ENCODE measurements around the gene SULT2B1.

The SULT2B1 gene

DNA sequence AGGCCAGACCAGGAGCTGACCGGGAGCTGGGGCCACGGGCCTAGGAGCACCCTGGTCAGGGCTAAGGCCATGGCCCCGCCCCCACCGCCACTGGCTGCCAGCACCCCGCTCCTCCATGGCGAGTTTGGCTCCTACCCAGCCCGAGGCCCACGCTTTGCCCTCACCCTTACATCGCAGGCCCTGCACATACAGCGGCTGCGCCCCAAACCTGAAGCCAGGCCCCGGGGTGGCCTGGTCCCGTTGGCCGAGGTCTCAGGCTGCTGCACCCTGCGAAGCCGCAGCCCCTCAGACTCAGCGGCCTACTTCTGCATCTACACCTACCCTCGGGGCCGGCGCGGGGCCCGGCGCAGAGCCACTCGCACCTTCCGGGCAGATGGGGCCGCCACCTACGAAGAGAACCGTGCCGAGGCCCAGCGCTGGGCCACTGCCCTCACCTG, 73.9 kb downstream of the SULT2B1 start:
- H3K36me3 ChIP-seq (ENCODE audit: insufficient read depth) = no peaks in the 10 kb centered on the region
- no peak overlapping the region for H3K9ac ChIP-seq
- no peak overlapping the region for H3K4me3 ChIP-seq (IDR thresholded peaks at IDR 0.05; ENCODE audit: insufficient read depth, low read depth, low read length)
- H3K27me3 ChIP-seq (ENCODE audit: insufficient read depth, low read depth) = no peaks in the 10 kb centered on the region
- no peak overlapping the region for H3K27ac ChIP-seq
- TF ChIP-seq CTCF (conservative IDR thresholded peaks at IDR 0.05; ENCODE audit: low read depth, low read length) = no peak
- no peak overlapping the region for H2AFZ ChIP-seq (ENCODE audit: low read depth)
- H3K79me2 ChIP-seq (ENCODE audit: insufficient read depth, low read depth) = peaks cover 5% of the 10 kb centered on the region; the same call in 1 of the 2 replicates
- H3K4me2 ChIP-seq = no peak overlapping the region
- H4K20me1 ChIP-seq (ENCODE audit: insufficient read depth) = no peaks in the 10 kb centered on the region
- H3K4me1 ChIP-seq (ENCODE audit: low read depth, poor library complexity, severe bottlenecking) = peaks cover 35% of the 10 kb centered on the region

DNA sequence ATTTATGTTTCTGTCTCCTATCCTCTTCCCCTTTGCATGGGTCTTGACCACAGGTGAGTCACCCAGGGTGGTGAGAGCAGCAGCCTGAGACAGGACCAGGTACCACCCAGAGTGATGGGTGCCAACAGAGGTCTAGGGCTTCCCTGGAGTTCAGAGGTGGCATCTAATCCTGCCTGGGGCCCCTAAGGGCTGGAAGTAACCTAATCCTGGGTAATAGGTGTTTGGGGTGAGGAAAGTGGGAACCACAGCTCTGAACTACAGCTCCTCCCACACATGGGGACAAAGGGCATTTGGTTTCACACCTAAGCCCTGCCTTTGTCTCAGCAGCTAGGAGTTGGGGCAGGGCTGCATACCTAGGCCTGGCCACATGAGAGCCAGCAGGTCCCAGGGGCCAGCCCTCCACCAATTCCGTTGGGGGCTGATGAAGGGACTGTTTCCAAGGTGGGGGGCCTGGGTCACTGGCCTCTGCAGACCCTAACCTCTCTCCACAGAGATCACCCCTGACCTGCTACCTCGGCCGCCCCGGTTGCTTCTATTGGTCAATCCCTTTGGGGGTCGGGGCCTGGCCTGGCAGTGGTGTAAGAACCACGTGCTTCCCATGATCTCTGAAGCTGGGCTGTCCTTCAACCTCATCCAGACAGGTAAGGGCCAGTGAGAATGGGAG, 75.4 kb downstream of the SULT2B1 start:
- Histone ChIP-seq H3K4me1 (ENCODE audit: low read depth, poor library complexity, severe bottlenecking) (peaks cover 38% of the 10 kb centered on the region), H3K27me3 (ENCODE audit: insufficient read depth, low read depth) (no peaks in the 10 kb centered on the region), H3K36me3 (ENCODE audit: insufficient read depth) (no peaks in the 10 kb centered on the region), H2AFZ (ENCODE audit: low read depth) (no peak overlapping the region), H3K4me3 (IDR thresholded peaks at IDR 0.05; ENCODE audit: insufficient read depth, low read depth, low read length) (no peak overlapping the region), H3K9ac (peak overlapping the region; percentile 2; the same call in 1 of the 2 replicates), H3K27ac (peak overlapping the region; percentile 30; the same call in 1 of the 2 replicates), H3K79me2 (ENCODE audit: insufficient read depth, low read depth) (peaks cover 5% of the 10 kb centered on the region; the same call in 1 of the 2 replicates), H3K4me2 (peak overlapping the region; percentile 53; the same call in 1 of the 2 replicates), H4K20me1 (ENCODE audit: insufficient read depth) (no peaks in the 10 kb centered on the region)
- no peak for TF ChIP-seq CTCF (conservative IDR thresholded peaks at IDR 0.05; ENCODE audit: low read depth, low read length)

DNA sequence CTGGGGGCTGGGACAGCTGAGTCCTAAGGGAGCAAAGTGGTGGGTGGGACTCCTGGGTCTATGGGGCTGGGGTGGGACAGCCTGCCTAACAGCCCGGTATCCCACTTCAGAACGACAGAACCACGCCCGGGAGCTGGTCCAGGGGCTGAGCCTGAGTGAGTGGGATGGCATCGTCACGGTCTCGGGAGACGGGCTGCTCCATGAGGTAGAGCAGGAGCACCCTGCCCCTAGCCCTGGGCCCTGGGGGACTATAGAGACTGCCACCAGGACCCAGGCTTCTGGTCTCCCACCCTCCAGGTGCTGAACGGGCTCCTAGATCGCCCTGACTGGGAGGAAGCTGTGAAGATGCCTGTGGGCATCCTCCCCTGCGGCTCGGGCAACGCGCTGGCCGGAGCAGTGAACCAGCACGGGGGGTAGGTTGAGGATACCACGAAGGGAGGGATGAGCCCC, 75.9 kb downstream of the SULT2B1 start:
- H3K79me2 ChIP-seq (ENCODE audit: insufficient read depth, low read depth) = peaks cover 5% of the 10 kb centered on the region; the same call in 1 of the 2 replicates

GRCh38 chr19:48628486-48629296, 76.7 kb downstream of the SULT2B1 start:
- TF ChIP-seq CTCF (conservative IDR thresholded peaks at IDR 0.05; ENCODE audit: low read depth, low read length) = no peak
- Histone ChIP-seq H3K79me2 (ENCODE audit: insufficient read depth, low read depth) (peaks cover 5% of the 10 kb centered on the region; the same call in 1 of the 2 replicates), H4K20me1 (ENCODE audit: insufficient read depth) (no peaks in the 10 kb centered on the region), H3K27me3 (ENCODE audit: insufficient read depth, low read depth) (no peaks in the 10 kb centered on the region), H3K4me2 (no peak overlapping the region), H3K27ac (no peak overlapping the region), H3K4me3 (IDR thresholded peaks at IDR 0.05; ENCODE audit: insufficient read depth, low read depth, low read length) (no peak overlapping the region), H2AFZ (ENCODE audit: low read depth) (no peak overlapping the region), H3K36me3 (ENCODE audit: insufficient read depth) (no peaks in the 10 kb centered on the region), H3K9ac (no peak overlapping the region), H3K4me1 (ENCODE audit: low read depth, poor library complexity, severe bottlenecking) (peaks cover 44% of the 10 kb centered on the region)

More for the DNA sequence above, 75.9 kb downstream of the SULT2B1 start:
- H3K27ac ChIP-seq = no peak overlapping the region
- no peak overlapping the region for H3K9ac ChIP-seq
- no peaks in the 10 kb centered on the region for H4K20me1 ChIP-seq (ENCODE audit: insufficient read depth)
- no peaks in the 10 kb centered on the region for H3K36me3 ChIP-seq (ENCODE audit: insufficient read depth)
- no peak overlapping the region for H2AFZ ChIP-seq (ENCODE audit: low read depth)
- H3K4me1 ChIP-seq (ENCODE audit: low read depth, poor library complexity, severe bottlenecking) = peaks cover 43% of the 10 kb centered on the region
- no peak for TF ChIP-seq CTCF (conservative IDR thresholded peaks at IDR 0.05; ENCODE audit: low read depth, low read length)
- H3K4me3 ChIP-seq (IDR thresholded peaks at IDR 0.05; ENCODE audit: insufficient read depth, low read depth, low read length) = no peak overlapping the region
- no peaks in the 10 kb centered on the region for H3K27me3 ChIP-seq (ENCODE audit: insufficient read depth, low read depth)
- H3K4me2 ChIP-seq = peak overlapping the region; percentile 53; the same call in 1 of the 2 replicates

Measured in KMS-11 (cell line).